Inferior parietal cortex (tissue), 1 donor: ENCODE results near the gene CHRNA1.
"Not testable (repeated sequence)": the region's sequence is repeated elsewhere in the genome, so short reads cannot be mapped to it uniquely, and the experiment has no call there.

Experiments
- DNase-seq: peaks from one replicate; pipeline ENCODE4 v3.0.0-alpha.2; 2016; ENCODE audit errors: extremely low spot score

CHRNA1 gene

DNA sequence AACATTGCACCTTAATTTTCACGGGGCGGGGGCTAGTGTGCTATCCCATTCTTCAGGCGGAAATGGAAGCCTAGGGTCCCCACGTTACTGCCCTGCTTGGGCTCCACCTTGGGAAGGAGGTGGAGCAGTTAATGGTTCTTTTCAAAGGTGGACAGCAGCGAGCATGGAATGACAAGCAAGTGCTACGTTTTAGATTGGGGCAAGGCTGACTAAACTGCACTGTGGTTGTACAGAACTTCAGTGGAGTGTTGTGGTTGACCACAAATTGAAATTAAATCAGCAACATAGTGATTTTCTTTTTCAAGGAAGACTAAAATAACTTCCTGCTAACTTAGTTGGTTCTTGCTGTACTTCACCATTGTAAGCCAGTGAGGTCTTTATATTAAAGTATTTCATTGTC is 47.0 kb downstream of the CHRNA1 start:
- DNase-seq, result no peak

DNA sequence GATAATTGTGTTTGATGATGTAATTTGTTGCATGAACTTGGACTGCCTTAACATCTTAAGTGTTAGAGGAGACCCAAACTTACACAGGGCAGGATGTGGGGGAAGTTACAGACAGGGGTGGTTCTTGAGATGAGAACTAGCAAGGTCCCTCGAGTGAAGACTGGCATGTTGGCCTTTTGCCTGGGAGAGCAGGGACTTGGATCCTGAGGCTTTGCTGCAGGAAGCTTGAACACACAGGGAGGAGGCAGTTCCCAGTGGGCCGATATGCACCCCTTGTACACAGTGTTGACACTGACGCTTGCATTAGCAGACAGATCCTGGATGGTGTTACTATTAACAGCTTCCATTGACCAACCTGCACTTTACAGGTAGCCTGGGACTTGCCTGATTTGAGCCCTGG is 47.5 kb downstream of the CHRNA1 start:
- DNase-seq, result no peak

DNA sequence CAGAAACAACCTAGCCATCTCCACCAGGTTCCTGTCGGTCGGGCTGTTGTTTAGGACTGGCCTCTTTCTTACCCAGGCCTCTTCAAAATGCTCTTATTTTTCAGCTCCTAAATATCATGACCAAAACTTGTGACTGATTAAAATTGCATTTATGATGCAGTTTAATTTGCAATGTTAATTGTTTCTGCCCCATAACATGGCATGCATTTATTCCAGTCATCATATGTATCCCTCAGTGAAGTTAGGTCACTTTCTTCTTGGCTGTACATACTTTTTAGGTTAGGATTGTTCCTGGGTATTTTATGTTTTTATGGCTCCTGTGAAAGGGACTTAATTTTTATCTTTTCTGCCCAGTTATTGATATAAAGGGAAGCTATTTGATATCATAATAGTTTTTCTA is 50.6 kb downstream of the CHRNA1 start:
- no peak for DNase-seq

DNA sequence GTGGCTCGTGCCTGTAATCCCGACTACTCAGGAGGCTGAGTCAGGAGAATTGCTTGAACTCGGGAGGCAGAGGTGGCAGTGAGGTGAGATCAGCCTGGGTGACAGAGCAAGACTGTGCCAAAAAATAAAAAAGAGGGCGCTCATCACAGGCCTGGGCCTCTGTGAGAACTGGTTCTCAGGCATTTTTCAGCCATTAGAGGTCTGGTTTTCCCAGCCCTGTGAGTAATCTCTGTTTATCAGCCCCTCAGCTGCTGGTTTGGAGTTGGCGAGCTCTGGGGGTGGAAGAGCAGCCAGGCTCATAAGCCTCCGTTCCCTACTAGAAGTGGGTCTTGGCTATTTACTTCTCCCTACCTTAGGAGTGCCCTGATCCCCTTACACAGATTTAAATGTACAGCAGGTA is 53.1 kb downstream of the CHRNA1 start:
- no peak for DNase-seq

DNA sequence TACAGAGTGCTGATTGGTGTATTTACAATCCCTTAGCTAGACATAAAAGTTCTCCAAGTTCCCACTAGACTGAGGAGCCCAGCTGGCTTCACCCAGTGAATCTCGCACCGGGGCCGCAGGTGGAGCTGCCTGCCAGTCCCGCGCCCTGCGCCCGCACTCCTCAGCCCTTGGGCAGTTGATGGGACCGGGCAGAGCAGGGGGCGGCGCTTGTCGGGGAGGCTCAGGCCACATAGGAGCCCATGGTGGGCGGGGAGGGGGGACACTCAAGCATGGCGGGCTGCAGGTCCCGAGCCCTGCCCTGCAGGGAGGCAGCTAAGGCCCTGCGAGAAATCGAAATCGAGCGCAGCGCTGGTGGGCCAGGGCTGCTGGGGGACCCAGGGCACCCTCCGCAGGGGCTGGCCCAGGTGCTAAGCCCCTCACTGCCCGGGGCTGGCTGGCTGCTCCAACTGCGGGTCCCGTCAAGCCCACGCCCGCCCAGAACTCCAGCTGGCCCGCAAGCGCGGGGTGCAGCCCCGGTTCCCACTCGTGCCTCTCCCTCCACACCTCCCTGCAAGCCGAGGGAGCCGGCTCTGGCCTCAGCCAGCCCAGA is 54.8 kb downstream of the CHRNA1 start:
- DNase-seq, result not testable (repeated sequence)

DNA sequence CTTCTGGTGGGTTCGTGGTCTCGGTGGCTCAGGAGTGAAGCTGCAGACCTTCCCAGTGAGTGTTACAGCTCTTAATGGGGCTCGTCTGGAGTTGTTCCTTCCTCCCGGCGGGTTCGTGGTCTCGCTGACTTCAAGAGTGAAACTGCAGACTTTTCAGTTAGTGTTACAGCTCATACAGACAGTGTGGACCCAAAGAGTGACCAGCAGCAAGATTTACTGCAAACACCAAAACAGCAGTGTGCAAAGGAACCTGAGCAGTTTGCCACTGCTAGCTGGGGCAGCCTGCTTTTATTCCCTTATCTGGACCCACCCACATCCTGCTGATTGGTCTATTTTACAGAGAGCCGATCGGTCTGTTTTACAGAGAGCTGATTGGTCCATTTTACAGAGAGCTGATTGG is 55.6 kb downstream of the CHRNA1 start:
- DNase-seq, result no peak

DNA sequence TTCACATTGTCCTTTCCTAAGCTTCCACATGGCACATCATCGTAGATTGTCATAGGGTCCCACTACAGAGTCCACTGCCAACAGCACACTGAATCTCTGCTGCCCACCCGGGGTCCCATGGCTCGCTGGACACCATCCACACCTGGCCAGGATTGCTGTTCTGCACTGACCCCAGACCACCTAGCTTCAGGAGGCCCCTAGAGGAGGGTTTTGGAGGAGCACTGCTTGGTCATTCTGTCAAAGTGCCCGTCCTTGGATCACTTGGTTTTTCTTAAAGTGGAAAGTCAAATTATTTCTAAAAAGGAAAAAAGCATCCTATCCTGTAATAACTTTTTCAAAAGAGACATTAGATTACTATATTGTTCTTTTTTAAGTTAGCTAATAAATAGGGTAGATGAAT is 59.0 kb downstream of the CHRNA1 start:
- no peak for DNase-seq

DNA sequence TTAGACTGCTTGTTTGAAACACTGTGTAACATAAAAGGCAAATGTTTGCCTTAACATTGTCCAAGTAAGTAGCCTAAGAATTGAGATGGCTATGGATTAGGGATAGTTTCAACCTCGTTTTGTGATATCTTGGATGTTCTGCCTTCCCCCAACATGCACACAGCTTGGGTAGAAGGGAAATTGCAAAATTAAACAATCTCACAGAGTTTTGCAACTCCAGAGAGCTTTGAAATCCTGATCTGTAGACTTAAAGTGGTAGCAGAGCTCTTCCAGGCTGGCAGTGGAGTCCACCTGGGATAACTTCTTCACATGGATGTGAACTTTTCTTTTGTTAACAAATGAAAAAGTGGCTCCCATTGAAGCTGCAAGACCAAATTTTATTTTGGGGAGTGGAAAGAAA is 59.6 kb downstream of the CHRNA1 start:
- DNase-seq, result no peak

DNA sequence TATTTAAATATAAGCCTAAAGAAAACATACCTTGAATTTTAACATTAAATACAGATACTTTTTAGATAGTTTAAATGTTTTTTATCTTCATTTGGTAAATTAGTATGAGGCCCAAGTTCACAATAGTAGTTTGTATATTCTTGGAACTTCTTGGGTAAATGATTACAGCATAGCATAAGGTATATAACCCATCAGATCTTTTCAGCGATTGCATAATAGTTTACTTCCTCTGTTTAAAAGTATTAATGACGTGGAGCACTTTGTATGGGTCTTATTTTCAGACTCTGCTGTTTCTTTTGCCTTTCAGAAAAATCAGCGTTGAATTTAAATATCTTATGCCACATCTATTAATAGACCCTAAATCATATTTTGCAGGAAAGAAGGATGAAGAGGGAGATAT is 60.2 kb downstream of the CHRNA1 start:
- DNase-seq, result no peak

DNA sequence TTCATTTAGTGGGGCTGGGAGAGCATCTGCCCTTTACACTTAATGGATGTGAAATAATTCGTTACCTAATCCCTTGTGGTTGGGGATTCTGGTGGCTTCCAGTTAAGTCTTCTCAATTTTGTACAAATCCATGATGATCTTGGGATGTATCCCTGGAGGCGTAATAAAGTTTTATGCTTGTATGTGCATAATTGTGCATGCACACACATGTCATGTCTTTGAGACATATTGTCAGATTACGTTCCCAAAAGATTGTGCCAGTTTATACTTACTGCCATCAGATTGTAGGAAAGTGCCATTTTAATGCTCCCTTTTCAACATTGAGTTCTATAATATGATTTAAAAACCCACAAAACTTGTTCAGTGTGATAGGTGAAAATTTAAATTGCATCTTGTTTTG is 60.8 kb downstream of the CHRNA1 start:
- no peak for DNase-seq

DNA sequence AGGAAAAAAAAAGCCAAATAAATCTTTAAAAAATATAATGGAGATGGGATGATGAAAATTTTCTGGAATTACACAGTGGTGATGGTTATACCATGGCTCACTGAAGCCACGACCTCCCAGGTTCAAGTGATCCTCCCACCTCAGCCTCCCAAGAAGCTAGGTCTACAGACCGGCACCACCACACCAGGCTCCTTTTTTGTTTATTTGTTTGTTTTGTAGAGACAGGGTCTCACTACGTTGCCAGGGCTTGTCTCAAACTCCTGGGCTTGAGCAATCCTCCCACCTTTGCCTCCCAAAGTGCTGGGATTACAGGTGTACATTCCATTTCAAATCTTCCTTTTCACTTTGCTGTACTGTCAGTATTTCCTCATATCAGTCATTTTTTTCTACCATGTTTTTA is 61.7 kb downstream of the CHRNA1 start:
- no peak for DNase-seq

DNA sequence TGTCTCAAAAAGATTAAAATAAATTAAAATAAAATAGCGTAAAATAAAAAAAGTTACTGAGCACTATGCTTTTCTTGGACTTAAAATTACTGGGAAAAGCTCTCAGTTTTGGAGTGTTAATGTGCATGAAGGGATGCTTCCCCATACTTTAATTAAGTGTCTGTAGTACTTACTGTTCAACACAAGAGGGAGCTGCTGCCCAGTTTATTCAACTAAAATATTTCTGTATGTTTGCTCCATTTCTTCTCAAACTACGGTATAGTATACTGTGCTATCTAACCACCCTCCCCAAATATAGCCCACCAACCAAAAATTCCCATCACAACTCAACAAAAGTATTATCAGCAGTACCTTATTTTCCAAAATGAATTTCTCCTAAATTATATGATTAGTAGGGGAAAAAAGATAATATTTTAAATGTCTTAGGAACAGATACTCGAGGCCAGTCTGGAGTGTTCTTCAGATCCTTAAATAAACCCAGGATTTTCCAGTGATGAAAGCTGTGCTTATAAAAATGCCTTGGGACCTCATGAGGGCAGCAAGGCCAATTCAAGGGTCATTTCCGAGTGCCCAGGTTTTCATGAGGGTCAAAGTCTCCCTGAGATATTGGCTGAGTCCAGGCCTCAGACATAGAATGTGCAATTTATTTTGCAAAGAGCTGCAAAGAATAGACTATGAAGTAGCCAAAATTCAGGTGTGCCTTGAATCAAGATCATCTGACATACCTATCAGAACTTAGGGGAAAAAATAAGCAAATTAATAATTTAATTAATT is 64.1 kb downstream of the CHRNA1 start:
- DNase-seq, result peak; percentile 85
